K562 (cell line): ENCODE data around the gene SPOCK2. TPM values are rescaled to one million over a fixed set of nuclear protein-coding genes. Genes with fewer than 3 reads are reported as not detected.

Experiments used
- ATAC-seq: fragments of 200-7000 bp; cut with Tn5 transposase; 3 replicates; pipeline ENCODE4 v1.9.1; 2020; ENCODE audit warnings: moderate library complexity
- BruUV-seq: library from RNA; stranded (reverse); fragments of 400-500 nt; replicated peaks from 2 replicates; lab custom pipeline; 2021; lab: Mats Ljungman, UMichigan
- CTCF ChIA-PET: fragments of 300-600 bp; formaldehyde crosslinking; extraction: SDS; loops from one replicate; lab custom pipeline; 2021; ENCODE audit warnings: low intra/inter-chr PET ratio; lab: Yijun Ruan, JAX
- POLR2A ChIA-PET: fragments of 300-600, 350-650 bp; sonication (Branson Sonifier 250); formaldehyde crosslinking; extraction: SDS; loops from one replicate; lab custom pipeline; 2021; ENCODE audit warnings: antibody characterized with exemption, inconsistent platforms; lab: Yijun Ruan, JAX
- DNase-seq, 4 experiments: peaks; one replicate each; pipeline versions ENCODE4 v3.0.0 to v3.0.0-alpha.2; 2011 to 2018; ENCODE audit warnings: low spot score in 3 of 4, mixed read lengths in 3 of 4; ENCODE audit errors: extremely low read depth in 1 of 4
- FAIRE-seq: peaks from 2 replicates; lab custom pipeline; 2011; peaks lifted over from hg19 to GRCh38; lab: Jason Lieb, UNC
- H2AFZ ChIP-seq: 2 replicates; pipeline ENCODE4 v1.6.0; 2011; ENCODE audit warnings: low read depth, low read length, control low read depth, inconsistent platforms
- H3K27ac ChIP-seq: fragments of 200-600 bp; 3 replicates; pipeline ENCODE4 v1.8.0; 2011; ENCODE audit warnings: low read depth, mild to moderate bottlenecking, control low read depth, inconsistent platforms, low read length, moderate library complexity, mixed read lengths; ENCODE audit errors: extremely low read depth
- H3K27me3 ChIP-seq, 2 experiments: fragments of 300-600 bp in 1 of 2; 2 replicates in 1 of 2; 3 replicates in 1 of 2; pipeline versions ENCODE4 v1.6.0 to v1.8.0; 2011; ENCODE audit warnings: inconsistent platforms in 2 of 2, low read length in 2 of 2, mild to moderate bottlenecking in 1 of 2, mixed read lengths in 1 of 2, moderate library complexity in 1 of 2; ENCODE audit not compliant: control insufficient read depth in 2 of 2, insufficient read depth in 2 of 2
- H3K36me3 ChIP-seq: fragments of 300-600 bp; 3 replicates; pipeline ENCODE4 v1.8.0; 2011; ENCODE audit warnings: mild to moderate bottlenecking, low read length, inconsistent platforms; ENCODE audit not compliant: control insufficient read depth, insufficient read depth
- H3K4me1 ChIP-seq, 2 experiments: fragments of 200-600 bp in 1 of 2; replicated peaks in 1 of 2; 2 replicates in 1 of 2; 3 replicates in 1 of 2; pipeline versions ENCODE4 v1.5.1 to v1.8.0; 2011; ENCODE audit warnings: inconsistent platforms in 2 of 2, low read length in 2 of 2, mild to moderate bottlenecking in 1 of 2, mixed read lengths in 1 of 2, moderate library complexity in 1 of 2; ENCODE audit not compliant: control insufficient read depth in 2 of 2, insufficient read depth in 2 of 2
- H3K4me2 ChIP-seq: 2 replicates; pipeline ENCODE4 v1.6.1; 2011; ENCODE audit warnings: low read length, control low read depth, inconsistent platforms, mixed read lengths; ENCODE audit not compliant: insufficient read depth
- H3K4me3 ChIP-seq: fragments of 200-600 bp; sonication (generic), shearing (Covaris generic); 2 replicates; pipeline ENCODE4 v1.5.1; 2016; ENCODE audit warnings: control low read depth, inconsistent platforms
- H3K79me2 ChIP-seq: fragments of 200-600 bp; 3 replicates; pipeline ENCODE4 v1.8.0; 2011; ENCODE audit warnings: low read length, inconsistent platforms; ENCODE audit not compliant: control insufficient read depth, insufficient read depth
- H3K9ac ChIP-seq, 2 experiments: 2 replicates each; pipeline versions ENCODE4 v1.6.0 to v1.6.1; 2011; ENCODE audit warnings: low read depth in 2 of 2, low read length in 2 of 2, control low read depth in 1 of 2, inconsistent platforms in 1 of 2, mild to moderate bottlenecking in 1 of 2, mixed read lengths in 1 of 2; ENCODE audit not compliant: insufficient read depth in 1 of 2
- H3K9me1 ChIP-seq: one replicate; pipeline ENCODE4 v1.6.0; 2011; ENCODE audit warnings: inconsistent platforms, mild to moderate bottlenecking, low read length, moderate library complexity; ENCODE audit not compliant: control insufficient read depth, insufficient read depth
- H3K9me3 ChIP-seq: replicated peaks from 2 replicates; pipeline ENCODE4 v1.5.1; 2011; ENCODE audit warnings: low read depth, low read length, inconsistent platforms; ENCODE audit not compliant: control insufficient read depth, insufficient read depth
- H4K20me1 ChIP-seq: replicated peaks from 2 replicates; pipeline ENCODE4 v1.6.1; 2011; ENCODE audit warnings: low read length, inconsistent platforms, mixed read lengths; ENCODE audit not compliant: control insufficient read depth, insufficient read depth
- KLF13 ChIP-seq: fragments of 450-650 bp; IDR thresholded peaks from 2 replicates; pipeline ENCODE4 v1.6.1; 2016; ENCODE audit warnings: missing genetic modification characterization, low read depth, mild to moderate bottlenecking, missing compliant biosample characterization, moderate library complexity, borderline replicate concordance
- MBD2 ChIP-seq: sonication (generic); IDR thresholded peaks from 2 replicates; pipeline ENCODE4 v1.6.1; 2016; ENCODE audit warnings: low read depth, borderline replicate concordance
- MTA2 ChIP-seq: fragments of 450-650 bp; IDR thresholded peaks from 2 replicates; pipeline ENCODE4 v1.6.1; 2016; ENCODE audit warnings: low read depth
- MXI1 ChIP-seq: IDR thresholded peaks from 2 replicates; pipeline ENCODE4 v1.6.1; 2011; ENCODE audit warnings: low read depth, mild to moderate bottlenecking, improper control_type of control experiment, low read length
- NR2C1 ChIP-seq, 2 experiments: fragments of 450-650 bp; IDR thresholded peaks; 2 replicates each; pipeline ENCODE4 v1.6.1; 2017; ENCODE audit warnings: mild to moderate bottlenecking in 2 of 2, antibody characterized with exemption in 1 of 2, inconsistent platforms in 1 of 2, missing compliant biosample characterization in 1 of 2, missing genetic modification characterization in 1 of 2
- SMAD4 ChIP-seq: fragments of 250-450 bp; sonication (Bioruptor Pico); conservative IDR thresholded peaks from 2 replicates; pipeline ENCODE4 v1.8.0; 2021; ENCODE audit warnings: inconsistent platforms, mild to moderate bottlenecking, moderate library complexity
- STAG1 ChIP-seq: sonication (generic); formaldehyde crosslinking; IDR thresholded peaks from 2 replicates; pipeline ENCODE4 v1.5.0; 2020; ENCODE audit warnings: missing genetic modification reagents, borderline replicate concordance
- TCF3 ChIP-seq: sonication (generic); formaldehyde crosslinking; IDR thresholded peaks from 2 replicates; pipeline ENCODE4 v1.4.0; 2020; ENCODE audit warnings: mild to moderate bottlenecking, missing genetic modification reagents
- ZNF717 ChIP-seq: fragments of 250-450 bp; sonication (Bioruptor Pico); IDR thresholded peaks from 2 replicates; pipeline ENCODE4 v1.5.0; 2021
- WGBS: fragments of 100-300 bp; shearing (Covaris generic); methylation state at CpG from one replicate; pipeline ENCODE4 v1.1.6; 2016; ENCODE audit warnings: low coverage, mixed read lengths; ENCODE audit not compliant: insufficient coverage; ENCODE audit errors: missing lambda C conversion rate; 5-methylcytosine and 5-hydroxymethylcytosine counted together
- in situ Hi-C: fragments of 300-500 bp; cut with MboI; formaldehyde crosslinking; loops from 4 replicates; pipeline ENCODE4 v1.15.0; 2018; ENCODE audit warnings: inconsistent platforms, mixed read lengths
- intact Hi-C: fragments of 100-400 bp; cut with micrococcal nuclease; formaldehyde crosslinking; loops from 2 replicates; pipeline ENCODE4 v1.14.2; 2022
- polyA plus RNA-seq, 8 experiments: library from polyadenylated mRNA; depleted of rRNA in 4 of 8; stranded (reverse) in 5 of 8; unstranded in 3 of 8; fragments of >200 nt; fragmentation: Nextera tagmentation in 2 of 8; fragmentation: Illumina TruSeq in 1 of 8; extraction: Ambion mirVana in 2 of 8; extraction: Trizol in 1 of 8; gene quantifications; 2 replicates each; pipeline versions ENCODE4 v1.2.1 to v1.2.3, GENCODE V29; 2011 to 2014; ENCODE audit warnings: inconsistent platforms in 1 of 8, missing spikeins in 1 of 8
- total RNA-seq, 7 experiments: library from RNA; depleted of rRNA in 6 of 7; stranded (reverse); fragments of >200 nt in 6 of 7; fragmentation: Illumina TruSeq in 2 of 7; extraction: Trizol in 2 of 7; gene quantifications; 2 replicates each; pipeline versions ENCODE4 v1.2.1 to v1.2.3, GENCODE V29; 2011 to 2021; ENCODE audit warnings: low replicate concordance in 1 of 7
- TF ChIP-seq, protein P1 (sequence below): sonication (generic); formaldehyde crosslinking; IDR thresholded peaks from 2 replicates; pipeline ENCODE4 v1.8.1; 2023; ENCODE audit warnings: mild to moderate bottlenecking, missing genetic modification reagents
- TF ChIP-seq, protein P2 (sequence below): sonication (generic); formaldehyde crosslinking; IDR thresholded peaks from 2 replicates; pipeline ENCODE4 v1.8.0; 2023; ENCODE audit warnings: missing genetic modification reagents, mild to moderate bottlenecking, borderline replicate concordance

SPOCK2 gene
- total and polyA plus RNA-seq, 9 of the 15 experiments (the other 6 are each of a cell fraction or from before 2014, with no cell fraction given) = 0.04 to 0.86 (median 0.11) TPM; not detected in 2

DNA sequence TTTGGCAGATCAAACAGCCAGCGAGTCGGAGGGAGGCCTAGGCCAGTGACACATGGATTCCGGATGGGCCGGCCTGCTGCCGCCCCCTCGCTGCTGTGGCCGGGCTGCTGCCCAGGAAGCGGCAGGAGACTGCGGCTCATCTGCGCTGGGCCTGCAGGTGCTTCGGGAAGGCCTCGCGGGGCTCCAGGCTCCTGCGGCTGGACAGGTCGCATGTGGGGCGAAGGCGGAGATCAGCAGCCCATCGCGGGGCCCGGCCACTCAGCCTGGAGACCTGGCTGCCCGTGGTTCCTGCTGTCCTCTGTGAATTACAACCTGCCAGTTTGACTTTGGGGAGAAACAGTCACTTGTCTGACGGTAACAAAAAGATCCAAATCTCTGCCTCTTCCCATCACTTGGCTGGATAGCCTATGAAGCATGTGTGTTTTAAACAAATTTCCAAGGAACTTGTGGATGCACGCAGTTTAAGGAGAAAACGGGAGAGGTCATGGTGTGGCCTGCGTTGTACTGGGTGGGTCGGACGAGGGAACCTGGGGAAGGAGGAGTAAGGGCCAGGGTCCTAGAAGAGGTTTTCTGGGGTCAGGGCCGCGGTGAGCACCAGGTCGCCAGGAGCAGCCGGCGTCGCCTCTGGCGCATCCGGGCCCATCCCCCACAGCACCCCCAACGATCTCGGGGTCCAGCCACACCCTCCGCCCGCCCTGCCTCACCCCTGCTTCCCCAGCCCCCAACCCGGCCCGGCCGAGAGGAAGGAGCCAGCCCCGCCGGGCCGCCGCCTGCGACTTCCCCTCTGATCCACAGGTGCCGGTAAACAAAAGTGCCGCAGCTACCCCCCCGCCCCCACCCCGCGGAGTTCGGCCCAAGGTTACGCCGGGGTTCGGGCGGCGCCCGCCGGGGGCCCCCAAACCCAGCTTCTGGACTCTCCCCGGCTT lies 1.6 kb downstream of the SPOCK2 start (continued):
- TF ChIP-seq, protein P1, sequence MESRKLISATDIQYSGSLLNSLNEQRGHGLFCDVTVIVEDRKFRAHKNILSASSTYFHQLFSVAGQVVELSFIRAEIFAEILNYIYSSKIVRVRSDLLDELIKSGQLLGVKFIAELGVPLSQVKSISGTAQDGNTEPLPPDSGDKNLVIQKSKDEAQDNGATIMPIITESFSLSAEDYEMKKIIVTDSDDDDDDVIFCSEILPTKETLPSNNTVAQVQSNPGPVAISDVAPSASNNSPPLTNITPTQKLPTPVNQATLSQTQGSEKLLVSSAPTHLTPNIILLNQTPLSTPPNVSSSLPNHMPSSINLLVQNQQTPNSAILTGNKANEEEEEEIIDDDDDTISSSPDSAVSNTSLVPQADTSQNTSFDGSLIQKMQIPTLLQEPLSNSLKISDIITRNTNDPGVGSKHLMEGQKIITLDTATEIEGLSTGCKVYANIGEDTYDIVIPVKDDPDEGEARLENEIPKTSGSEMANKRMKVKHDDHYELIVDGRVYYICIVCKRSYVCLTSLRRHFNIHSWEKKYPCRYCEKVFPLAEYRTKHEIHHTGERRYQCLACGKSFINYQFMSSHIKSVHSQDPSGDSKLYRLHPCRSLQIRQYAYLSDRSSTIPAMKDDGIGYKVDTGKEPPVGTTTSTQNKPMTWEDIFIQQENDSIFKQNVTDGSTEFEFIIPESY = peak; percentile 76; the same call in 1 of the 2 replicates

DNA sequence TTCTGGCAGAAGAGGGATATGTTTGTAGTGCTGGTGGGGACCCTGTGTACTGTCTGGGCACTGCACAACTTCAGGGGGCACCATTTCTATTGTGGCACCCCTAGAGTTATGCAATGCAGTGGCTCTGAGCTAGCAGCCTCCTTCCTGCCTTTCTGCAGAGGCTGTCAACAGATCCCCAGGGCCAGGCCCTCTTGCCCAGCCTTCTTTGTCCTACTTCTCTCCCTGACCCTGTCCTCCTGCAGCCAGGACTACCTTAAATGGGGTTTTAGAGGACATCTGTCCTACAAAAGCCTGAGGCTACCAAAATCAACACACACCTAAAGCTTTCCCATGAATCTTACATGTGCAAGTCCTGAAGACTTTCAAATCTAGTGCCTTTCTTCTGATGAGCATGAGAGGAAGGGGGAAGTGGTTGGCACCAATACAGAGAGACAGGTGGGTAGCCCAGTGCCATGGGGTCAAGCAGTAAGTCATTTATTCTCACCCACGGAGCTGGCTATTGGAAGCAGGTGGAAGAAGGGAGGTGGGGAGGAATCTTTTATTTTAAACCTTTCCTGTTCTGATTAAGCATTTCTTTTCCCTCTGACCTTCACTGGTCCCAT lies 2.4 kb downstream of the SPOCK2 start:
- no peaks in the 10 kb centered on the region for H3K9me1 ChIP-seq
- no peak for ATAC-seq
- no peak overlapping the region for H3K4me2 ChIP-seq
- no peaks in the 10 kb centered on the region for H4K20me1 ChIP-seq
- no peak overlapping the region for H3K4me3 ChIP-seq
- H3K4me1 ChIP-seq = peaks cover 0 to 28% of the 10 kb centered on the region in 2 experiments; a peak in 2 of 5 replicates
- no peaks in the 10 kb centered on the region for H3K27me3 ChIP-seq
- no TSS peak for BruUV-seq
- no peaks in the 10 kb centered on the region for H3K9me3 ChIP-seq
- FAIRE-seq = no peak
- ChIA-PET POLR2A (interaction anchor here (1.0 to 1.9 kb wide), 3 partner anchors 8 to 236 kb away, joined by 3 to 7 read pairs (median 4); no protein-coding TSS in a partner anchor), CTCF (no interaction called here)
- no peaks in the 10 kb centered on the region for H3K36me3 ChIP-seq
- H3K79me2 ChIP-seq = no peaks in the 10 kb centered on the region
- no peak overlapping the region for H3K9ac ChIP-seq
- intact Hi-C loops (no loop called here), in situ Hi-C loops (no loop called here)
- H3K27ac ChIP-seq = no peak overlapping the region
- WGBS = 8% methylated on average over 1 of the region's 1 CpG
- no peak for DNase-seq
- H2AFZ ChIP-seq = no peak overlapping the region
- TF ChIP-seq TCF3 (CRISPR knock-in tag) (no peak), MBD2 (no peak), SMAD4 (no peak), ZNF717 (CRISPR knock-in tag) (no peak), STAG1 (no peak), KLF13 (no peak), MTA2 (no peak), MXI1 (no peak), NR2C1 (IDR thresholded peaks at IDR 0.05) (no peak), NR2C1 (tag; IDR thresholded peaks at IDR 0.05) (no peak)
- TF ChIP-seq, protein P2, sequence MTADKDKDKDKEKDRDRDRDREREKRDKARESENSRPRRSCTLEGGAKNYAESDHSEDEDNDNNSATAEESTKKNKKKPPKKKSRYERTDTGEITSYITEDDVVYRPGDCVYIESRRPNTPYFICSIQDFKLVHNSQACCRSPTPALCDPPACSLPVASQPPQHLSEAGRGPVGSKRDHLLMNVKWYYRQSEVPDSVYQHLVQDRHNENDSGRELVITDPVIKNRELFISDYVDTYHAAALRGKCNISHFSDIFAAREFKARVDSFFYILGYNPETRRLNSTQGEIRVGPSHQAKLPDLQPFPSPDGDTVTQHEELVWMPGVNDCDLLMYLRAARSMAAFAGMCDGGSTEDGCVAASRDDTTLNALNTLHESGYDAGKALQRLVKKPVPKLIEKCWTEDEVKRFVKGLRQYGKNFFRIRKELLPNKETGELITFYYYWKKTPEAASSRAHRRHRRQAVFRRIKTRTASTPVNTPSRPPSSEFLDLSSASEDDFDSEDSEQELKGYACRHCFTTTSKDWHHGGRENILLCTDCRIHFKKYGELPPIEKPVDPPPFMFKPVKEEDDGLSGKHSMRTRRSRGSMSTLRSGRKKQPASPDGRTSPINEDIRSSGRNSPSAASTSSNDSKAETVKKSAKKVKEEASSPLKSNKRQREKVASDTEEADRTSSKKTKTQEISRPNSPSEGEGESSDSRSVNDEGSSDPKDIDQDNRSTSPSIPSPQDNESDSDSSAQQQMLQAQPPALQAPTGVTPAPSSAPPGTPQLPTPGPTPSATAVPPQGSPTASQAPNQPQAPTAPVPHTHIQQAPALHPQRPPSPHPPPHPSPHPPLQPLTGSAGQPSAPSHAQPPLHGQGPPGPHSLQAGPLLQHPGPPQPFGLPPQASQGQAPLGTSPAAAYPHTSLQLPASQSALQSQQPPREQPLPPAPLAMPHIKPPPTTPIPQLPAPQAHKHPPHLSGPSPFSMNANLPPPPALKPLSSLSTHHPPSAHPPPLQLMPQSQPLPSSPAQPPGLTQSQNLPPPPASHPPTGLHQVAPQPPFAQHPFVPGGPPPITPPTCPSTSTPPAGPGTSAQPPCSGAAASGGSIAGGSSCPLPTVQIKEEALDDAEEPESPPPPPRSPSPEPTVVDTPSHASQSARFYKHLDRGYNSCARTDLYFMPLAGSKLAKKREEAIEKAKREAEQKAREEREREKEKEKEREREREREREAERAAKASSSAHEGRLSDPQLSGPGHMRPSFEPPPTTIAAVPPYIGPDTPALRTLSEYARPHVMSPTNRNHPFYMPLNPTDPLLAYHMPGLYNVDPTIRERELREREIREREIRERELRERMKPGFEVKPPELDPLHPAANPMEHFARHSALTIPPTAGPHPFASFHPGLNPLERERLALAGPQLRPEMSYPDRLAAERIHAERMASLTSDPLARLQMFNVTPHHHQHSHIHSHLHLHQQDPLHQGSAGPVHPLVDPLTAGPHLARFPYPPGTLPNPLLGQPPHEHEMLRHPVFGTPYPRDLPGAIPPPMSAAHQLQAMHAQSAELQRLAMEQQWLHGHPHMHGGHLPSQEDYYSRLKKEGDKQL = no peak
